Calu3 (cell line): ENCODE measurements around the gene EPHA1. TPM values are rescaled to one million over a fixed set of nuclear protein-coding genes. Genes with fewer than 3 reads are reported as not detected.

ENCODE experiments used
- BruUV-seq: library from RNA; stranded (reverse); fragments of 400-500 nt; replicated peaks from 2 replicates; lab custom pipeline; 2021; lab: Mats Ljungman, UMichigan
- CTCF ChIA-PET: fragments of 300-600 bp; sonication (Branson Sonifier 250); formaldehyde crosslinking; loops from one replicate; lab custom pipeline; 2022; ENCODE audit warnings: antibody characterized with exemption; lab: Charles Lee
- DNase-seq: peaks from one replicate; pipeline ENCODE4 v3.0.0; 2022
- H3K27ac Mint-ChIP-seq: one replicate; pipeline ENCODE4 v1.8.0; 2022; ENCODE audit warnings: mixed read lengths; ENCODE audit not compliant: unreplicated experiment
- H3K27me3 Mint-ChIP-seq: one replicate; pipeline ENCODE4 v1.8.0; 2022; ENCODE audit warnings: mixed read lengths; ENCODE audit not compliant: unreplicated experiment
- H3K36me3 Mint-ChIP-seq: one replicate; pipeline ENCODE4 v1.8.0; 2022; ENCODE audit warnings: mild to moderate bottlenecking, moderate library complexity, mixed read lengths; ENCODE audit not compliant: insufficient read depth, unreplicated experiment
- H3K4me1 Mint-ChIP-seq: one replicate; pipeline ENCODE4 v1.8.0; 2022; ENCODE audit warnings: mild to moderate bottlenecking, low read depth, mixed read lengths; ENCODE audit not compliant: unreplicated experiment
- H3K4me3 Mint-ChIP-seq: one replicate; pipeline ENCODE4 v1.8.0; 2022; ENCODE audit warnings: mild to moderate bottlenecking, low read depth, moderate library complexity, mixed read lengths; ENCODE audit not compliant: unreplicated experiment
- H3K9me3 Mint-ChIP-seq: one replicate; pipeline ENCODE4 v1.8.0; 2022; ENCODE audit warnings: low read depth, mixed read lengths; ENCODE audit not compliant: unreplicated experiment
- CTCF ChIP-seq: fragments of 200-600 bp; IDR thresholded peaks from one replicate; pipeline ENCODE4 v1.8.0; 2022; ENCODE audit warnings: antibody characterized with exemption; ENCODE audit not compliant: unreplicated experiment
- intact Hi-C: fragments of 100-400 bp; cut with micrococcal nuclease; formaldehyde crosslinking; loops from one replicate; pipeline ENCODE4 v1.10.0; 2022; ENCODE audit not compliant: unreplicated experiment
- total RNA-seq: library from RNA; stranded (reverse); gene quantifications from 2 replicates; pipeline ENCODE4 v1.2.3, GENCODE V29; 2022

Gene EPHA1
- total RNA-seq, 1 experiment from 2014 or later, result 21.6 TPM

- no TSS peak for BruUV-seq
- no peak for TF ChIP-seq CTCF
- Mint-ChIP-seq H3K27me3 (no peaks in the 10 kb centered on the region), H3K9me3 (no peaks in the 10 kb centered on the region), H3K27ac (no peak overlapping the region), H3K36me3 (peaks cover 32% of the 10 kb centered on the region), H3K4me3 (no peak overlapping the region), H3K4me1 (no peaks in the 10 kb centered on the region)
- DNase-seq, result no peak
- CTCF ChIA-PET, result no interaction called here
- intact Hi-C loops, result no loop called here
Measured at GRCh38 chr7:143397710-143398530, 10.7 kb downstream of the EPHA1 start.

DNA sequence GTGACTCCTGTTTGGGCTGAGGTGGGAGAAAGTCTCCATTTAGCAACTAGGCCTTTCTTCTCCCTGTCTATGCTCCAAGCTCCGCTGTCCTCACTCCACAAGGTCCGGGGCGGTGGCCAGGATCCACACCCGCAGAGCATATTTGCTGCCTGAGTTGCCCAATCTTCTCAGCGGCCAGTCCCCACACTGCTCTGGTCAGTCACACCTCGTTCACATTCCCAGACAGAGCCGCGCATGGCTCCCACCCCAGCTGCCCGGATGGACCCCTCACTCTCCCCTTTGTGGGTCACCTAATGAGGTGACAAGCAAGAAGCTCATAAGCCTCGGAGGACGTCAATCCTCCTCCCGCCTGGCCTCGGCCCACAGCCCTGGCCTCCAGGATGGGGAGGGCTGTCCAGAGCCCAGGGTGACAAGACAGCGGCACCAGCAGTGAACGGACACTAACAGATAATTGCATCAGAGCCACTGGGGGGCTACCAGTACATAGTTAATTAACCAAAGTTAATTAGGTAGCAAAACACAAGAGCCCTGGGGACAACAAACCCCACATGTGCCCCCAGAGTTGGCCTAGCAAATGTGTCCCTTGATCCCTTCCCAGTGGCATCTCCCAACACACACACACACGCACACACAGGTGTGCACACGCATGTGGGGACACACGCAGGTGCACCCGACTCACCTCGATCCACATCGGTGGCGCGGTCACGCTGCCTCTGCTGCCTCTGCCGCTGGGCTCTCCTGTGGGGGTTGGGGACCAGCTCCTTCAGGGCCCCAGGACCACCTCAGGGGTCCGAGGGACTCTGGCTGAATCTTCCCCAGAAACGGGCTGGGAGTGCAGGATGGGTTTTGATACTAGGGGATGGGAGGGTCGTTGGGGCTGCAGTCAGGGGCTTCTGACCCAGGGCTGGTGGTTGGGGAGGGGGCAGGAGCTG is 11.8 kb downstream of the EPHA1 start:
- CTCF ChIA-PET, result no interaction called here
- Mint-ChIP-seq H3K27ac (no peak overlapping the region), H3K36me3 (peaks cover 32% of the 10 kb centered on the region), H3K4me3 (no peak overlapping the region), H3K4me1 (no peaks in the 10 kb centered on the region), H3K9me3 (no peaks in the 10 kb centered on the region), H3K27me3 (no peaks in the 10 kb centered on the region)
- DNase-seq, result no peak
- no peak for TF ChIP-seq CTCF
- no TSS peak for BruUV-seq
- intact Hi-C loops, result no loop called here

- Mint-ChIP-seq H3K36me3 (peaks cover 37% of the 10 kb centered on the region), H3K27me3 (no peaks in the 10 kb centered on the region), H3K27ac (no peak overlapping the region), H3K4me3 (no peak overlapping the region), H3K4me1 (no peaks in the 10 kb centered on the region), H3K9me3 (no peaks in the 10 kb centered on the region)
- intact Hi-C loops, result no loop called here
- no peak for TF ChIP-seq CTCF
- CTCF ChIA-PET, result no interaction called here
- no peak for DNase-seq
- BruUV-seq, result no TSS peak
Measured at GRCh38 chr7:143396182-143396581, 12.5 kb downstream of the EPHA1 start.

DNA sequence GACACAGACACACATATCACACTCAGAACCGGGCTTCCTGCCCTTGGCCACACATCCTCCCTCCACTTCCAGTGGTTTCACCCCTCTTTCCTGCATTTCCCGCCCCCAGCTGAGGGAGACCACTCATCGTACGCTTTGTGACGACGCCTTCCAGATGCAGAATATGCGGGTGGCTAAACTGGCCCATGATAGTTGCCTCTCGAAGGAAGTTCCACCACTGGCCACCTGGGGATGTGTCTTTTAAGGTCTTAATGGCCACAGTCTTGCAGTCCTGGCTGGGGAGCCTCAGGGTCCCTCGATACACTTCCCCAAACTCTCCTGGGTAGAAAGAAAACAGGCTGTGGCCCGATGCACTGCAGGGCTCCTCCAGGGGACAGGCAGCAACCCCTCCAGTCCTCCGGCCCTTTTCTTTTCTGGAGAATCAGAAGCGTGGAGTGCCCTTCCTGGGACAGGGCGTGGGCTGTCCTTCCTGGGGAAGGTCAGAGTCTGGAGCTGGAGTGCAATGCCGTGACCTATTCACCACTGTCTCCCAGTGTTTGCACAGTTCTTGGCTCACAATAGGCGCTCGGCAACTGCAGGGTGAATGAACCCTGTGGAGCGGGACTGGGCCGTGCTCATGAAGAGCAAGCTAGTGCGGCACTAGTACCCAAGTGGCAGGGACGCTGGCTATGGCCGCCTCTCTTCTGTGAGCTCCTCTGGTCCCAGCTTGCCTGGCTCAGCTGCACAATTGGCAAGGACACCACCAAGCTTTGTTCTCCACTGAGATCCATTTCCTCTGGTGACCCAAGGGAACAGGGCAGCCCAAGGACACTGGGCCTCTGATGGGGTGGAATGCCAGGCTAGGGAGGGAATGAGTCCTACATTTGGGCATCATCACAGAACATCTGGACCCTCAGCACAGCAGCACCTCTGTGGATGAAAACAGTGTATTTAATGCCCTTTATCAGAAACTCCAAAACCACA is 13.2 kb downstream of the EPHA1 start:
- H3K27me3 Mint-ChIP-seq, result no peaks in the 10 kb centered on the region
- H3K4me3 Mint-ChIP-seq, result no peak overlapping the region
- H3K4me1 Mint-ChIP-seq, result no peaks in the 10 kb centered on the region
- intact Hi-C loops, result no loop called here
- peaks cover 38% of the 10 kb centered on the region for H3K36me3 Mint-ChIP-seq
- DNase-seq, result no peak
- CTCF ChIA-PET, result no interaction called here
- no peaks in the 10 kb centered on the region for H3K9me3 Mint-ChIP-seq
- peak overlapping the region; percentile 75 for H3K27ac Mint-ChIP-seq
- TF ChIP-seq CTCF, result no peak
- no TSS peak for BruUV-seq
